GM06990 (cell line): ENCODE measurements around the gene PALMD.

Experiments used
- DNase-seq: peaks from one replicate; pipeline ENCODE4 v3.0.0-alpha.2; 2011; ENCODE audit not compliant: insufficient read length; ENCODE audit errors: extremely low read depth
- H3K27me3 ChIP-seq: replicated peaks from 2 replicates; pipeline ENCODE4 v1.6.0; 2011; ENCODE audit warnings: low read length; ENCODE audit not compliant: control insufficient read depth, insufficient read depth
- H3K36me3 ChIP-seq: 2 replicates; pipeline ENCODE4 v1.5.1; 2011; ENCODE audit warnings: low read length; ENCODE audit not compliant: control insufficient read depth, insufficient read depth
- H3K4me3 ChIP-seq: replicated peaks from 2 replicates; pipeline ENCODE4 v1.5.1; 2011; ENCODE audit warnings: low read depth, mild to moderate bottlenecking, control low read depth, low read length
- TF ChIP-seq, protein P1 (sequence below): IDR thresholded peaks from 2 replicates; pipeline ENCODE4 v1.5.1; 2011; ENCODE audit warnings: low read length, control low read depth, mild to moderate bottlenecking, inconsistent platforms; ENCODE audit not compliant: insufficient read depth, poor library complexity, severe bottlenecking

The PALMD gene

GRCh38 chr1:99702221-99702620 lies 56.3 kb downstream of the PALMD start:
- Histone ChIP-seq H3K4me3 (no peak overlapping the region), H3K36me3 (no peaks in the 10 kb centered on the region), H3K27me3 (no peaks in the 10 kb centered on the region)
- TF ChIP-seq, protein P1, sequence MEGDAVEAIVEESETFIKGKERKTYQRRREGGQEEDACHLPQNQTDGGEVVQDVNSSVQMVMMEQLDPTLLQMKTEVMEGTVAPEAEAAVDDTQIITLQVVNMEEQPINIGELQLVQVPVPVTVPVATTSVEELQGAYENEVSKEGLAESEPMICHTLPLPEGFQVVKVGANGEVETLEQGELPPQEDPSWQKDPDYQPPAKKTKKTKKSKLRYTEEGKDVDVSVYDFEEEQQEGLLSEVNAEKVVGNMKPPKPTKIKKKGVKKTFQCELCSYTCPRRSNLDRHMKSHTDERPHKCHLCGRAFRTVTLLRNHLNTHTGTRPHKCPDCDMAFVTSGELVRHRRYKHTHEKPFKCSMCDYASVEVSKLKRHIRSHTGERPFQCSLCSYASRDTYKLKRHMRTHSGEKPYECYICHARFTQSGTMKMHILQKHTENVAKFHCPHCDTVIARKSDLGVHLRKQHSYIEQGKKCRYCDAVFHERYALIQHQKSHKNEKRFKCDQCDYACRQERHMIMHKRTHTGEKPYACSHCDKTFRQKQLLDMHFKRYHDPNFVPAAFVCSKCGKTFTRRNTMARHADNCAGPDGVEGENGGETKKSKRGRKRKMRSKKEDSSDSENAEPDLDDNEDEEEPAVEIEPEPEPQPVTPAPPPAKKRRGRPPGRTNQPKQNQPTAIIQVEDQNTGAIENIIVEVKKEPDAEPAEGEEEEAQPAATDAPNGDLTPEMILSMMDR, result no peak
- DNase-seq, result no peak

- H3K27me3 ChIP-seq, result no peaks in the 10 kb centered on the region
- TF ChIP-seq, protein P1, result no peak
- H3K4me3 ChIP-seq, result no peak overlapping the region
- H3K36me3 ChIP-seq, result no peaks in the 10 kb centered on the region; the same call in 1 of the 2 replicates
- no peak for DNase-seq
Measured at GRCh38 chr1:99704356-99704816, 58.5 kb downstream of the PALMD start.

- no peak for DNase-seq
- TF ChIP-seq, protein P1, result no peak
- Histone ChIP-seq H3K36me3 (peaks cover 4% of the 10 kb centered on the region), H3K4me3 (no peak overlapping the region), H3K27me3 (no peaks in the 10 kb centered on the region)
Measured at GRCh38 chr1:99705385-99705784, 59.5 kb downstream of the PALMD start.

GRCh38 chr1:99707535-99708142 lies 61.7 kb downstream of the PALMD start:
- peak; percentile 21 for DNase-seq
- TF ChIP-seq, protein P1, result peak; percentile 83
- Histone ChIP-seq H3K4me3 (no peak overlapping the region), H3K36me3 (peaks cover 4% of the 10 kb centered on the region), H3K27me3 (no peaks in the 10 kb centered on the region)

DNA sequence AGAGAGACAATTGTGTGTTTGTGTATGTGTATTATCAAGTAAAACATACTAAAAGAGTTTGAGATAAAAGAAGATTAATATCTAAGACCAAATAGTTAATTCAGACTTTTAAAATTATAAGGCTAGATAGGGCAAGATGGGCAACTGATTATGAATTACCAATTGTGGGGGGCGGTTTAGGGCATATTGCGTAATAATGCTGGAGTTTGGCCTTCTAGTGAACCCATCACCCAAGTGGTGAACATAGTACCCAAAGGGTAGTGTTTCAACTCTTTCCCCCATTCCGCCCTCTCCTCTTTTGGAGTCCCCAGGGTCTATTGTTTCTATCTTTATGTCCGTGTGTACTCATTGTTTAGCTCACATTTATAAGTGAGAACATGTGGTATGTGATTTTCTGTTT lies 65.1 kb downstream of the PALMD start:
- H3K36me3 ChIP-seq, result peaks cover 6% of the 10 kb centered on the region

More for the DNA sequence above, 65.1 kb downstream of the PALMD start:
- TF ChIP-seq, protein P1, result no peak
- DNase-seq, result no peak
- Histone ChIP-seq H3K27me3 (no peaks in the 10 kb centered on the region), H3K4me3 (no peak overlapping the region)
